HG03045 (cell line): Measurements from ENCODE around the gene CCDC60.

Experiments used
- ATAC-seq: cut with Tn5 transposase; IDR thresholded peaks from one replicate; pipeline ENCODE4 v1.9.1; 2021; ENCODE audit warnings: mild to moderate bottlenecking, moderate library complexity; ENCODE audit not compliant: unreplicated experiment

The CCDC60 gene

GRCh38 chr12:119334430-119335170 is at the start of gene CCDC60:
TSS of gene CCDC60 (plus strand) at chr12:119334729. CDS start at chr12:119335177, 448 bp downstream.
- no peak for ATAC-seq

DNA sequence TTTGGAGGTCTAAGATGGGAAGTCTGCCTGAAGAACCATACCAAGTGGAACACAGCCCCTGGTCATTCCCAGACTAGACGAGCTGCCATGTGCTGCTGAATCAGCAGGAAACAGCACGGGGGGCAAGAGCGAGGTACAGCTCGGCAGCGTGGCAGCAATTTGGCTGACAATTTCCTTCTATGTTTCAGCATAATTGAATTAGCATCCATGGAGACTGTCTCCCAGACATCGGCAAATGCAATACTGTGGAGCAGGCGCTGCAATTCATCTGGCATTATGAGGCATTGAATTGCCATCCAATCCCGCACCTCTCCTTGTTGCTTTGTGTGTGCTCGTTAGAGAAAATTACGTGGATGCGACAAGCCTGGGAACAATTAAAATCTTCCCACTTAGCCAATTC is 46.0 kb upstream of the CCDC60 start:
- ATAC-seq = no peak

- no peak for ATAC-seq
These were observed 41.5 kb upstream of the CCDC60 start for GRCh38 chr12:119292893-119293630.

DNA sequence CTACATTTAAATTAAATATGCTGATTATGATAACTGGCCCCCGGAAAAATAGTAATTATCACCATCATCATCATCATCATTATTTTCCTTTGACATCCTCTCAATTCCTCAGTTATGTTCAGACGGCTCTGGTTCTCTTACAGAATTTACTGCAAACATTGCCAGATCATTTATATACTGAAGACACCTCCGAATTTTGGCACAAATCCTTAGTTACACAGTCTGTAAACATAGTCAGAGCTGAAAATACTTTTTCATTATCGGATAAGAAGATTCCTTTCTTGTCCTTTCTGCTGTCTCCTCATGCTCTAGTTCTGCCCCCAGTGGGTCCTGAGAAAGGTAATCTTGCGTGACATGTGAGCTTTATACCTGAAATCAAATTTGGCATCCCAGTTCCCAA is 40.3 kb upstream of the CCDC60 start:
- ATAC-seq = no peak

DNA sequence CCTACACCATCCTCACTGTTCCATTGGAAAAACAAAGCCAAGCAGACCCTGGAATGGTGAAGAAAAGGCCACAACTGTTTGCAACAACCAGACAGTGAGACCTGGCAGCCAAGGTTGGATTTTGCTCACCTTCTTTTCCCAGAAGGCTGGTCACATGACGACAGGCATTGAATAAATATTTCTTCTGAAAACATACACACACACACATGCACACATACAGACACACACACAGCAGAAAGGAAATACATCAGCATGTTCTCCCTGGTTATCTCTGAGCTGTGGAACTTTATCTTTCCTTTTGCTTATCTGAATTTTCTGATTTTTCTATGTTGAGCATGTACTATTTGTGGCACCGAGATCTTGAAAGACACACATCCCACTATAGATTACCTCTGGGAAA is 38.0 kb upstream of the CCDC60 start:
- ATAC-seq = no peak

- ATAC-seq = no peak
These were observed 35.4 kb upstream of the CCDC60 start for GRCh38 chr12:119299130-119299529.

DNA sequence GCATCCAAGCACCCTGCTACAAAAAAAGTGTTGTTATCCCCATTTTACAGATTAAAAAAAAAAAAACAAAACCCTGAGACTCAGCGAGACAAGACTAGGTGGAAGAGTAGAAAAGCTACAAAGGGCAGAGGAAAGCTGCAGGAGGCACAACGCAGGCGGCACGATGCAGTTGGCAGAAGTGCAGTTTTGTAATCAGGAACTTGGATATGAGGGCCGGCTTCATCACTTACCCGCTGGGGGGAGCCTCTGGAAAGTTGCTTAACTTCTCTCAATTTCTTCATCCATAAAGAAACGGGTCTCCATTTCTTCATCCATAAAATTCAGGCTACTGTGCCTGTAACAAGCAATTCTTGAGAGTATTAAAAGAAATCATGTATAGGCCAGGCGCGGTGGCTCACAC is 33.1 kb upstream of the CCDC60 start:
- no peak for ATAC-seq

DNA sequence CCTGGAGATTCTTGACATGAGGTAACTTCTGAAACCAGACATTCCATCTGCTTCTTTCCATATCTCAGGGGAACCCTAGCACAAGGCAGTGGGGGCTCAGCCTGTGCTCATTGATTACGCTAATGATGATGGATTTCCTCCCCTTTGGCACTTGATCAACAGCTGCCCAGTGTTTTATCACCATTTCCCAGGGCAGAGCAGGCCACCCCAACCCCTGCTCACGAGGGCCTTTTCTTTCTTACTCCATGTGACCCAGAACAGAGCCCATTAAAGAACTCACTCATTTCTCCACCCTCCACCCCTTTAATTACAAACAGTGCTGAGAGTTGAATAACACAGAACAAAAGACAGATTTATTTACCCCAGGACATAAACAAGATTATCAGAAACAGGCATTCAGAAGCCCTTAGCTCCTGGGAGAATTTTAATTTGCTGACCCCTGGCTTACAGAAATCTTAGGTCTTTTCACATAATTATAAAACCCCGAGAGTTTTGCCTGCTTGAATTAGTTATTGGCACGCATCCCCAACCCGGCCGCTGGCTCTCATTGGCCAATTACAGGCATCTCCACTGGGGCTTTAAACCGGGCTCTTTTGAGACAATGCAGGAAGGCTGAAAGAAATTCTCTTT is 32.0 kb upstream of the CCDC60 start:
- no peak for ATAC-seq

DNA sequence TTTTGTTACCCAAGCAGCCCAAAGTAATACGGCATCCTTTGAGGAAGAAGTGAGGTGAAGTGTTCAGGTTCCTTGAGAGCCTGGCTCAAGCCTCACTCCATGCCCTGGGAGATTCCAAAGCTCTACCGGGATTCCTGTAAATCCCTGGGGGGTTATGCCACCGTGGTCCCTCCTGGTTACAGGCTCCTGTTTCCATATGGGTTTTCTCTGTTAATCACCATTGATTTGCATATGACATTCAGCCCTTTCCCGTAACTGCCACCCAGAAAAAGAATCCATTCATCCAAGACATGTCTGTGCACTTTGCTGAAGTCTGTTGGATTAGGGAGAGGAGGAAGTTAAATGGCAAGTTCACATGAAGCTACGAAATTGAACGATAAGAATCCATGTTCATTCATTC is 27.9 kb upstream of the CCDC60 start:
- no peak for ATAC-seq

- ATAC-seq = no peak
These were observed 26.8 kb upstream of the CCDC60 start for GRCh38 chr12:119307747-119308146.

DNA sequence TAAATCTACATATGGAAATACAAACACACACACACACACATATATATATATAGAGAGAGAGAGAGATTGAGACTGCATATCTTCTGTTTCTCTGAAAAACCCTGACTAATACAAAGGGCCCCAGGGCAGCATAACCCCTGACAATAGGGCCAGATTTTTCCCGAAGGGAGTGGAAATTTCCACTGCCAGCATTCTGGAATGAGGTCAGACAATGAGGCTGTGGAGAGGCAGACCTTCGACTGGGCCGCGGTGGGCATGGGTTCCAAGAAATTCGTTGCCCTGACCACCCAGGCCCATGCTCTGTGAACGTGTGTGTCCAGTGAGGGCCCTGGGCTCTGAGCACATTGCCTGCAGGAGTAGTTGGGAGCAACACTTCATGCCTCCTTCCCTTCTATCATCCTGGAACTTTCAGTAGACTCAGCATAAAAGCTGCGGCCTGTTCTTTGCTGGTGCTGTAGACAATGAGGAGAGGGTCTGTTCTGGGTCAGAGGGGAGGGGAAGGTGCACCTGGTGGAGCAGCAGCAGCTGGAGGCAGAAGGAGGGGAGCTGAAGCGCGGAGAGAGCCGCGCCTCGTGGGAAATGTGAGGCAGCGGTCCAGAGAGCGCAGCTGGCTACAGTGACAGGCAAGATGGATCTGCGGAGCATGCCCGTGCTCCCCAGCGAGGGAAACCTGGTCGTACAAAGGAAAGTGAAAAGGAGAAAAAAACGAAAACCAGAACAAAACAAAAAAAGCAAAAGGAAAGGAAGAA is 25.6 kb upstream of the CCDC60 start:
- no peak for ATAC-seq

GRCh38 chr12:119311878-119312277 is 22.7 kb upstream of the CCDC60 start:
- ATAC-seq = no peak

- no peak for ATAC-seq
These were observed 21.6 kb upstream of the CCDC60 start for GRCh38 chr12:119312904-119313303.

GRCh38 chr12:119314290-119314689 is 20.2 kb upstream of the CCDC60 start:
- ATAC-seq = no peak

GRCh38 chr12:119319638-119320037 is 14.9 kb upstream of the CCDC60 start:
- no peak for ATAC-seq

- ATAC-seq = no peak
These were observed 13.9 kb upstream of the CCDC60 start for GRCh38 chr12:119320678-119321077.

GRCh38 chr12:119322301-119322723 is 12.2 kb upstream of the CCDC60 start:
- ATAC-seq = no peak

- ATAC-seq = no peak
These were observed 8.7 kb upstream of the CCDC60 start for GRCh38 chr12:119325813-119326212.

- no peak for ATAC-seq
These were observed 8.2 kb upstream of the CCDC60 start for GRCh38 chr12:119326341-119326740.

- no peak for ATAC-seq
These were observed 7.1 kb upstream of the CCDC60 start for GRCh38 chr12:119327471-119327870.

- ATAC-seq = no peak
These were observed 6.4 kb upstream of the CCDC60 start for GRCh38 chr12:119328111-119328510.
